WTC11 (cell line): ENCODE results near the gene NNT. TPM values are rescaled to one million over a fixed set of nuclear protein-coding genes. Genes with fewer than 3 reads are reported as not detected.

Source experiments
- ATAC-seq: fragments of 200-7000 bp; cut with Tn5 transposase; 2 replicates; pipeline ENCODE4 v1.10.0; 2021; ENCODE audit warnings: mild to moderate bottlenecking, moderate library complexity
- CTCF ChIA-PET: fragments of 300-600 bp; sonication (Branson Sonifier 250); formaldehyde crosslinking; loops from one replicate; lab custom pipeline; 2021; ENCODE audit warnings: antibody characterized with exemption; lab: Charles Lee
- POLR2A ChIA-PET: fragments of 350-600 bp; sonication (Branson Sonifier 250); formaldehyde crosslinking; loops from one replicate; lab custom pipeline; 2021; ENCODE audit warnings: antibody characterized with exemption; lab: Charles Lee
- DNase-seq: peaks from one replicate; pipeline ENCODE4 v3.0.0; 2021; ENCODE audit warnings: low spot score
- H3K27ac Mint-ChIP-seq: 2 replicates; pipeline ENCODE4 v1.8.0; 2021; ENCODE audit warnings: mixed read lengths
- H3K27me3 Mint-ChIP-seq: 2 replicates; pipeline ENCODE4 v1.8.0; 2021; ENCODE audit warnings: low read depth, mild to moderate bottlenecking, moderate library complexity, mixed read lengths
- H3K36me3 Mint-ChIP-seq: 2 replicates; pipeline ENCODE4 v1.8.0; 2021; ENCODE audit warnings: mixed read lengths
- H3K4me1 Mint-ChIP-seq: 2 replicates; pipeline ENCODE4 v1.8.0; 2022; ENCODE audit warnings: mixed read lengths
- H3K4me3 Mint-ChIP-seq: 2 replicates; pipeline ENCODE4 v1.8.0; 2021; ENCODE audit warnings: mild to moderate bottlenecking, moderate library complexity, mixed read lengths
- H3K9me3 Mint-ChIP-seq: 2 replicates; pipeline ENCODE4 v1.8.0; 2021; ENCODE audit warnings: mixed read lengths
- CREM ChIP-seq: sonication (generic); formaldehyde crosslinking; IDR thresholded peaks from 2 replicates; pipeline ENCODE4 v1.8.1; 2022; ENCODE audit warnings: mild to moderate bottlenecking, missing genetic modification reagents, moderate library complexity
- FOXP1 ChIP-seq: sonication (generic); formaldehyde crosslinking; IDR thresholded peaks from 2 replicates; pipeline ENCODE4 v1.8.0; 2022; ENCODE audit warnings: missing genetic modification reagents, mild to moderate bottlenecking, moderate library complexity, borderline replicate concordance
- JAZF1 ChIP-seq: fragments of 250-450 bp; sonication (Bioruptor Pico); IDR thresholded peaks from 2 replicates; pipeline ENCODE4 v1.9.0; 2021; ENCODE audit warnings: moderate library complexity, mild to moderate bottlenecking, inconsistent platforms
- MYBL2 ChIP-seq: sonication (generic); formaldehyde crosslinking; IDR thresholded peaks from 2 replicates; pipeline ENCODE4 v1.8.1; 2023; ENCODE audit warnings: mild to moderate bottlenecking, moderate library complexity, missing genetic modification reagents
- NFE2L1 ChIP-seq: sonication (generic); formaldehyde crosslinking; IDR thresholded peaks from 2 replicates; pipeline ENCODE4 v1.8.1; 2023; ENCODE audit warnings: missing genetic modification reagents
- RELA ChIP-seq: sonication (generic); formaldehyde crosslinking; IDR thresholded peaks from 2 replicates; pipeline ENCODE4 v1.8.1; 2022; ENCODE audit warnings: missing genetic modification reagents, mild to moderate bottlenecking, borderline replicate concordance
- SMAD3 ChIP-seq: sonication (generic); formaldehyde crosslinking; IDR thresholded peaks from 2 replicates; pipeline ENCODE4 v1.8.0; 2022; ENCODE audit warnings: missing genetic modification reagents, mild to moderate bottlenecking, borderline replicate concordance
- TCF7 ChIP-seq: sonication (generic); formaldehyde crosslinking; IDR thresholded peaks from 2 replicates; pipeline ENCODE4 v1.8.0; 2022; ENCODE audit warnings: mild to moderate bottlenecking, low read depth, missing genetic modification reagents, moderate library complexity
- TEAD1 ChIP-seq: sonication (generic); formaldehyde crosslinking; IDR thresholded peaks from 2 replicates; pipeline ENCODE4 v1.8.0; 2022; ENCODE audit warnings: mild to moderate bottlenecking, missing genetic modification reagents
- TP53 ChIP-seq: sonication (generic); formaldehyde crosslinking; IDR thresholded peaks from 2 replicates; pipeline ENCODE4 v1.8.1; 2023; ENCODE audit warnings: mild to moderate bottlenecking, missing genetic modification reagents
- ZBTB21 ChIP-seq: sonication (generic); formaldehyde crosslinking; IDR thresholded peaks from 2 replicates; pipeline ENCODE4 v1.8.1; 2023; ENCODE audit warnings: mild to moderate bottlenecking, missing genetic modification reagents, borderline replicate concordance
- ZNF219 ChIP-seq: sonication (generic); formaldehyde crosslinking; IDR thresholded peaks from 2 replicates; pipeline ENCODE4 v1.8.0; 2023; ENCODE audit warnings: missing genetic modification reagents, mild to moderate bottlenecking, borderline replicate concordance
- ZNF423 ChIP-seq: fragments of 250-450 bp; sonication (Bioruptor Pico); IDR thresholded peaks from 2 replicates; pipeline ENCODE4 v2.1.2; 2022; ENCODE audit warnings: mild to moderate bottlenecking, moderate library complexity
- total RNA-seq: library from RNA; stranded (reverse); gene quantifications from 3 replicates; pipeline ENCODE4 v1.2.3, GENCODE V29; 2021
- TF ChIP-seq, protein P1 (sequence below): fragments of 250-450 bp; sonication (Bioruptor Pico); conservative IDR thresholded peaks from 2 replicates; pipeline ENCODE4 v1.9.0; 2021; ENCODE audit warnings: mild to moderate bottlenecking
- TF ChIP-seq, protein P2 (sequence below): sonication (generic); formaldehyde crosslinking; conservative IDR thresholded peaks from 2 replicates; pipeline ENCODE4 v1.8.1; 2023; ENCODE audit warnings: mild to moderate bottlenecking, low read depth, missing genetic modification reagents, moderate library complexity
- TF ChIP-seq, protein P3 (sequence below): sonication (generic); formaldehyde crosslinking; IDR thresholded peaks from 2 replicates; pipeline ENCODE4 v1.8.0; 2022; ENCODE audit warnings: mild to moderate bottlenecking, missing genetic modification reagents
- TF ChIP-seq, protein P4 (sequence below): sonication (generic); formaldehyde crosslinking; IDR thresholded peaks from 2 replicates; pipeline ENCODE4 v1.8.1; 2023; ENCODE audit warnings: mild to moderate bottlenecking, missing genetic modification reagents
- TF ChIP-seq, protein P5 (sequence below): sonication (generic); formaldehyde crosslinking; IDR thresholded peaks from 2 replicates; pipeline ENCODE4 v1.8.1; 2023; ENCODE audit warnings: mild to moderate bottlenecking, missing genetic modification reagents
- TF ChIP-seq, protein P6 (sequence below): fragments of 250-450 bp; sonication (Bioruptor Pico); IDR thresholded peaks from 2 replicates; pipeline ENCODE4 v1.9.0; 2021; ENCODE audit warnings: mild to moderate bottlenecking
- TF ChIP-seq, protein P7 (sequence below): sonication (generic); formaldehyde crosslinking; IDR thresholded peaks from 2 replicates; pipeline ENCODE4 v1.8.1; 2022; ENCODE audit warnings: mild to moderate bottlenecking, moderate library complexity, missing genetic modification reagents

Gene NNT
- total RNA-seq, 1 experiment from 2014 or later: 37.6 TPM

DNA sequence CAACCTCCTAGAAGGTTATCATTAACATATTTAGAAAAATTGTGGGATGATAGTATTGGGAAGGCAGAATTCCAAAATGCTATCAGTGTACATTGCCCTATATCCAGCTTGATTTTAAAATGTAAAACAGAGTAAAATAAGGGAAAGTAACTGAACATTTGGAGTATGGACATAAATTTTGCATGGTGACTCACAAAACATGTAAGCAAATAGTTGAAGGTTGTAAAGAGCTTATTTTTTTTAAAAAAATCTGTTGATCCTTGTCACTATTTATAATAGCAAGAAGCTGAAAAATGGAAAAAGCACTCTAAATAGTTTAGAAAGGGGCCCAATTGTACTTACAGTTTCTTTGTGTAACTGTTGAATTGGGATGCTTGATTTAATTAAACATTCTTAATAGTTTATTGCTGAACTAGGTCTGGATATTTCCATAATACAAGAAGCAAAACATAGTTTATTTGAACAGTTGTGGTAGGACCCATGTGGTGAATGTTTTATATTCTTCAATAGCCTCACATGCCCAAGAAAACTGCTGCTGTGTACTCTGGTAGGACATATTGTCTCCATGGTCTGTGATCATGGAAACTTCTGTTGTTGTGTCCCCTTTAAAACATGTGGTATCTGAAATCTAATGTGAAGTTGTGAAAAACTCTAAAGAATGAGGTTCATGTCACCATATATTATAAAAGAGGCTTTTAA is 82.4 kb downstream of the NNT start (continued):
- TF ChIP-seq, protein P1, sequence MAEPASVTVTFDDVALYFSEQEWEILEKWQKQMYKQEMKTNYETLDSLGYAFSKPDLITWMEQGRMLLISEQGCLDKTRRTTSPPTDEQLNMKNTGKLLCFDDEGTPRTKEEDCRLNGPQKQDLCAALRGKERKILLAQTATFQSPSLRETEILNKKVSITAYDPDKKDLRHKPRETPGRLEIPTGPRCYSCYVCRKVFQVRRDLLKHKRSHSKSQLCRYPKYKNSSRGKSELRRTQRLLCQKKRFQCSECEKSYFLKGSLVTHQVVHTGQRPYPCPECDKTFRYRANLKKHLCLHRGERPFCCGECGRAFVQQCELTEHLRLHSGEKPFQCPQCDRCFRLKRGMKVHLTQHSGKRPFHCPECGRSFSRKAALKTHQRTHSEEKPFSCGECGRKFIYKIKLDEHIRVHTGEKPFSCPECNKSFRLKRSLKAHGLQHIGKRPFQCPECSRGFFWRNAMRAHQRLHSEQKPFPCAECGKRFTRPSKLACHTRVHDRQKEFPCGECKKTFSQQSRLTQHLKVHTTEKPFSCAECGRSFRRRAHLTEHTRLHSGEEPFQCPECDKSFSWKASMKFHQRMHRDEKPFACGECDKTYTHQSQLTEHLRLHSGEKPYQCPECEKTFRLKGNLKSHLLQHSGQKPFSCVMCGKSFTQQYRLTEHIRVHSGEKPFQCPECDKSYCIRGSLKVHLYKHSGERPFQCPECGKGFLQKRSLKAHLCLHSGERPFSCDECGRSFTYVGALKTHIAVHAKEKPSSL (CRISPR knock-in tag): no peak
- TF ChIP-seq ZNF219: no peak
- TF ChIP-seq TCF7: no peak
- TF ChIP-seq, all 79 proteins: peak for 0

DNA sequence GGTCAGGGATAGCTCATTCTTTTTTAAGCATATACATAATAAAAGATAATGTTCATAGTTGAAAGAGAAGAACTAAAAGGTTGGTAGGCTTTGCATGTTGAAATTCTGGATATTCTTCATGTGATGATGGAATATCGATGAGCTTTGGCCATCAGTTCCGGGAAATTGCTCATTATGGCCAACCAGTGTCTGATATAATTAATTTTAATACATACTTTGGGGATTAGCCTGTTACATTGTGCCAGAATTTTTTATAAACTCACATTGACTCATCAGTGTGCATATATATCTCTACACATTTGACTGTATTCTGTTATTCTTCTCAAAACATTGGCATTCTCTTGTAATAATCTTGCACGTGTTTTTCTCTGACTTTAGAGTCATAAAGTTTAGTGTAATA is 84.3 kb downstream of the NNT start:
- no peaks in the 10 kb centered on the region for H3K27me3 Mint-ChIP-seq
- no peak for ATAC-seq
- peaks cover 8% of the 10 kb centered on the region; the same call in 1 of the 2 replicates for H3K36me3 Mint-ChIP-seq
- H3K9me3 Mint-ChIP-seq: peaks cover 11% of the 10 kb centered on the region
- no peak for TF ChIP-seq TCF7
- TF ChIP-seq ZNF423 (CRISPR knock-in tag): no peak
- TF ChIP-seq, protein P2, sequence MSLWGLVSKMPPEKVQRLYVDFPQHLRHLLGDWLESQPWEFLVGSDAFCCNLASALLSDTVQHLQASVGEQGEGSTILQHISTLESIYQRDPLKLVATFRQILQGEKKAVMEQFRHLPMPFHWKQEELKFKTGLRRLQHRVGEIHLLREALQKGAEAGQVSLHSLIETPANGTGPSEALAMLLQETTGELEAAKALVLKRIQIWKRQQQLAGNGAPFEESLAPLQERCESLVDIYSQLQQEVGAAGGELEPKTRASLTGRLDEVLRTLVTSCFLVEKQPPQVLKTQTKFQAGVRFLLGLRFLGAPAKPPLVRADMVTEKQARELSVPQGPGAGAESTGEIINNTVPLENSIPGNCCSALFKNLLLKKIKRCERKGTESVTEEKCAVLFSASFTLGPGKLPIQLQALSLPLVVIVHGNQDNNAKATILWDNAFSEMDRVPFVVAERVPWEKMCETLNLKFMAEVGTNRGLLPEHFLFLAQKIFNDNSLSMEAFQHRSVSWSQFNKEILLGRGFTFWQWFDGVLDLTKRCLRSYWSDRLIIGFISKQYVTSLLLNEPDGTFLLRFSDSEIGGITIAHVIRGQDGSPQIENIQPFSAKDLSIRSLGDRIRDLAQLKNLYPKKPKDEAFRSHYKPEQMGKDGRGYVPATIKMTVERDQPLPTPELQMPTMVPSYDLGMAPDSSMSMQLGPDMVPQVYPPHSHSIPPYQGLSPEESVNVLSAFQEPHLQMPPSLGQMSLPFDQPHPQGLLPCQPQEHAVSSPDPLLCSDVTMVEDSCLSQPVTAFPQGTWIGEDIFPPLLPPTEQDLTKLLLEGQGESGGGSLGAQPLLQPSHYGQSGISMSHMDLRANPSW (CRISPR knock-in tag): no peak
- TF ChIP-seq CREM: no peak
- TF ChIP-seq, protein P3, sequence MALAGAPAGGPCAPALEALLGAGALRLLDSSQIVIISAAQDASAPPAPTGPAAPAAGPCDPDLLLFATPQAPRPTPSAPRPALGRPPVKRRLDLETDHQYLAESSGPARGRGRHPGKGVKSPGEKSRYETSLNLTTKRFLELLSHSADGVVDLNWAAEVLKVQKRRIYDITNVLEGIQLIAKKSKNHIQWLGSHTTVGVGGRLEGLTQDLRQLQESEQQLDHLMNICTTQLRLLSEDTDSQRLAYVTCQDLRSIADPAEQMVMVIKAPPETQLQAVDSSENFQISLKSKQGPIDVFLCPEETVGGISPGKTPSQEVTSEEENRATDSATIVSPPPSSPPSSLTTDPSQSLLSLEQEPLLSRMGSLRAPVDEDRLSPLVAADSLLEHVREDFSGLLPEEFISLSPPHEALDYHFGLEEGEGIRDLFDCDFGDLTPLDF (CRISPR knock-in tag): no peak
- no peak for TF ChIP-seq TEAD1 (CRISPR knock-in tag)
- no peak for TF ChIP-seq TP53 (CRISPR knock-in tag)
- TF ChIP-seq, protein P4, sequence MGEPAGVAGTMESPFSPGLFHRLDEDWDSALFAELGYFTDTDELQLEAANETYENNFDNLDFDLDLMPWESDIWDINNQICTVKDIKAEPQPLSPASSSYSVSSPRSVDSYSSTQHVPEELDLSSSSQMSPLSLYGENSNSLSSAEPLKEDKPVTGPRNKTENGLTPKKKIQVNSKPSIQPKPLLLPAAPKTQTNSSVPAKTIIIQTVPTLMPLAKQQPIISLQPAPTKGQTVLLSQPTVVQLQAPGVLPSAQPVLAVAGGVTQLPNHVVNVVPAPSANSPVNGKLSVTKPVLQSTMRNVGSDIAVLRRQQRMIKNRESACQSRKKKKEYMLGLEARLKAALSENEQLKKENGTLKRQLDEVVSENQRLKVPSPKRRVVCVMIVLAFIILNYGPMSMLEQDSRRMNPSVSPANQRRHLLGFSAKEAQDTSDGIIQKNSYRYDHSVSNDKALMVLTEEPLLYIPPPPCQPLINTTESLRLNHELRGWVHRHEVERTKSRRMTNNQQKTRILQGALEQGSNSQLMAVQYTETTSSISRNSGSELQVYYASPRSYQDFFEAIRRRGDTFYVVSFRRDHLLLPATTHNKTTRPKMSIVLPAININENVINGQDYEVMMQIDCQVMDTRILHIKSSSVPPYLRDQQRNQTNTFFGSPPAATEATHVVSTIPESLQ (CRISPR knock-in tag): no peak
- TF ChIP-seq, protein P5, sequence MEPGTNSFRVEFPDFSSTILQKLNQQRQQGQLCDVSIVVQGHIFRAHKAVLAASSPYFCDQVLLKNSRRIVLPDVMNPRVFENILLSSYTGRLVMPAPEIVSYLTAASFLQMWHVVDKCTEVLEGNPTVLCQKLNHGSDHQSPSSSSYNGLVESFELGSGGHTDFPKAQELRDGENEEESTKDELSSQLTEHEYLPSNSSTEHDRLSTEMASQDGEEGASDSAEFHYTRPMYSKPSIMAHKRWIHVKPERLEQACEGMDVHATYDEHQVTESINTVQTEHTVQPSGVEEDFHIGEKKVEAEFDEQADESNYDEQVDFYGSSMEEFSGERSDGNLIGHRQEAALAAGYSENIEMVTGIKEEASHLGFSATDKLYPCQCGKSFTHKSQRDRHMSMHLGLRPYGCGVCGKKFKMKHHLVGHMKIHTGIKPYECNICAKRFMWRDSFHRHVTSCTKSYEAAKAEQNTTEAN: no peak
- no peak for TF ChIP-seq FOXP1
- no peak for TF ChIP-seq JAZF1 (CRISPR knock-in tag)
- no peak for TF ChIP-seq SMAD3 (CRISPR knock-in tag)
- TF ChIP-seq NFE2L1 (CRISPR knock-in tag): no peak
- TF ChIP-seq, protein P6, sequence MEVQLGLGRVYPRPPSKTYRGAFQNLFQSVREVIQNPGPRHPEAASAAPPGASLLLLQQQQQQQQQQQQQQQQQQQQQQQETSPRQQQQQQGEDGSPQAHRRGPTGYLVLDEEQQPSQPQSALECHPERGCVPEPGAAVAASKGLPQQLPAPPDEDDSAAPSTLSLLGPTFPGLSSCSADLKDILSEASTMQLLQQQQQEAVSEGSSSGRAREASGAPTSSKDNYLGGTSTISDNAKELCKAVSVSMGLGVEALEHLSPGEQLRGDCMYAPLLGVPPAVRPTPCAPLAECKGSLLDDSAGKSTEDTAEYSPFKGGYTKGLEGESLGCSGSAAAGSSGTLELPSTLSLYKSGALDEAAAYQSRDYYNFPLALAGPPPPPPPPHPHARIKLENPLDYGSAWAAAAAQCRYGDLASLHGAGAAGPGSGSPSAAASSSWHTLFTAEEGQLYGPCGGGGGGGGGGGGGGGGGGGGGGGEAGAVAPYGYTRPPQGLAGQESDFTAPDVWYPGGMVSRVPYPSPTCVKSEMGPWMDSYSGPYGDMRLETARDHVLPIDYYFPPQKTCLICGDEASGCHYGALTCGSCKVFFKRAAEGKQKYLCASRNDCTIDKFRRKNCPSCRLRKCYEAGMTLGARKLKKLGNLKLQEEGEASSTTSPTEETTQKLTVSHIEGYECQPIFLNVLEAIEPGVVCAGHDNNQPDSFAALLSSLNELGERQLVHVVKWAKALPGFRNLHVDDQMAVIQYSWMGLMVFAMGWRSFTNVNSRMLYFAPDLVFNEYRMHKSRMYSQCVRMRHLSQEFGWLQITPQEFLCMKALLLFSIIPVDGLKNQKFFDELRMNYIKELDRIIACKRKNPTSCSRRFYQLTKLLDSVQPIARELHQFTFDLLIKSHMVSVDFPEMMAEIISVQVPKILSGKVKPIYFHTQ (CRISPR knock-in tag): no peak
- no peak for TF ChIP-seq MYBL2
- no peak for TF ChIP-seq ZBTB21
- TF ChIP-seq, protein P7, sequence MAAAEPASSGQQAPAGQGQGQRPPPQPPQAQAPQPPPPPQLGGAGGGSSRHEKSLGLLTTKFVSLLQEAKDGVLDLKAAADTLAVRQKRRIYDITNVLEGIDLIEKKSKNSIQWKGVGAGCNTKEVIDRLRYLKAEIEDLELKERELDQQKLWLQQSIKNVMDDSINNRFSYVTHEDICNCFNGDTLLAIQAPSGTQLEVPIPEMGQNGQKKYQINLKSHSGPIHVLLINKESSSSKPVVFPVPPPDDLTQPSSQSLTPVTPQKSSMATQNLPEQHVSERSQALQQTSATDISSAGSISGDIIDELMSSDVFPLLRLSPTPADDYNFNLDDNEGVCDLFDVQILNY (CRISPR knock-in tag): no peak
- TF ChIP-seq RELA (CRISPR knock-in tag): no peak
- TF ChIP-seq, all 79 proteins: peak for 0
- no peak overlapping the region for H3K27ac Mint-ChIP-seq
- POLR2A ChIA-PET: no interaction called here
- H3K4me3 Mint-ChIP-seq: no peak overlapping the region
- H3K4me1 Mint-ChIP-seq: no peaks in the 10 kb centered on the region
- CTCF ChIA-PET: no interaction called here
- no peak for DNase-seq
